Adrenal gland (tissue), 12 donors: ENCODE results near the gene PHC2. TPM values are rescaled to one million over a fixed set of nuclear protein-coding genes. Genes with fewer than 3 reads are reported as not detected.

Source experiments
- DNase-seq, 7 donors: peaks; one replicate each; pipeline ENCODE4 v3.0.0-alpha.2; 2019 to 2020
- H3K27ac ChIP-seq, 5 donors: fragments of 200-600 bp; sonication (generic) in 4 of 5; 1 replicate in 3 of 5; 2 replicates in 2 of 5; pipeline versions ENCODE4 v1.5.1 to v1.8.0; 2016 to 2020; ENCODE audit warnings: mild to moderate bottlenecking in 1 of 5
- H3K27me3 ChIP-seq: fragments of 200-600 bp; 2 replicates; pipeline ENCODE4 v1.8.0; 2021
- H3K36me3 ChIP-seq, 2 donors: fragments of 200-600 bp; replicated peaks in 1 of 2; 1 replicate in 1 of 2; 2 replicates in 1 of 2; pipeline versions ENCODE4 v1.5.1 to v1.8.0; 2018 to 2022
- H3K4me1 ChIP-seq, 2 donors: fragments of 200-600 bp; replicated peaks in 1 of 2; 1 replicate in 1 of 2; 2 replicates in 1 of 2; pipeline versions ENCODE4 v1.5.1 to v1.8.0; 2018 to 2021
- H3K4me3 ChIP-seq, 4 donors: fragments of 200-600 bp; sonication (generic) in 3 of 4; one replicate each; pipeline ENCODE4 v1.5.1; 2016 to 2018
- H3K9me3 ChIP-seq, 3 donors: fragments of 200-600 bp; sonication (generic) in 1 of 3; replicated peaks in 1 of 3; 1 replicate in 2 of 3; 2 replicates in 1 of 3; pipeline versions ENCODE4 v1.5.1 to v1.8.0; 2016 to 2021
- POLR2A ChIP-seq, 2 donors: fragments of 450-650 bp; IDR thresholded peaks; one replicate each; pipeline ENCODE4 v1.6.1; 2017; ENCODE audit warnings: antibody characterized with exemption in 2 of 2, mild to moderate bottlenecking in 2 of 2, moderate library complexity in 1 of 2
- WGBS, 4 donors: extraction: QIAGEN DNeasy Blood & Tissue Kit in 2 of 4; methylation state at CpG; one replicate each; pipeline versions ENCODE4 v1.1.5 to v1.1.7; 2013 to 2017; 5-methylcytosine and 5-hydroxymethylcytosine counted together
- intact Hi-C, 2 donors: fragments of 100-400 bp; cut with DNase I; formaldehyde crosslinking; loops; one replicate each; pipeline versions ENCODE4 v1.14.1 to v1.15.0; 2022 to 2023
- polyA plus RNA-seq, 3 donors: library from polyadenylated mRNA; stranded (reverse); fragments of 200-250 nt in 2 of 3; fragments of 350-450 nt in 1 of 3; fragmentation: Illumina TruSeq in 1 of 3; extraction: RNeasy Lipid Tissue Mini Kit (QIAGEN cat#74804) in 1 of 3; gene quantifications; one replicate each; pipeline ENCODE4 v1.2.3, GENCODE V29; 2013 to 2014
- total RNA-seq, 9 donors: library from RNA; depleted of rRNA in 4 of 9; stranded (reverse); fragments of >200 nt in 4 of 9; fragments of 120-200 nt in 1 of 9; fragmentation: NEBNext Ultra II Directional in 1 of 9; extraction: Animal tissue kit (Norgen Biotek cat#: 25700) in 1 of 9; gene quantifications; one replicate each; pipeline versions ENCODE4 v1.1.0 to v1.2.4, GENCODE V29; 2013 to 2023
- TF ChIP-seq, protein P1 (sequence below), 6 experiments: fragments of 450-650 bp in 4 of 6; fragments of 200-600 bp in 2 of 6; sonication (generic) in 1 of 6; IDR thresholded peaks; 1 replicate in 5 of 6; 2 replicates in 1 of 6; pipeline versions ENCODE4 v1.5.1 to v1.8.0; 2016 to 2021; ENCODE audit warnings: antibody characterized with exemption in 6 of 6, mild to moderate bottlenecking in 2 of 6, moderate library complexity in 1 of 6
- donor health status: healthy with polysubstance abuse.
- donor health status: Bipolar disorder and iron deficiency.
- donor health status: DM: yes; HTN: yes; CAD: no.
- donor health status: DM: no; HTN: no; CAD: no.
- donor health status: DM: no; HTN: no; CAD: no.
- donor health status: DM: yes; HTN: yes; CAD: no.

The PHC2 gene
- total and polyA plus RNA-seq, 12 donors, result 24.9 to 164 (median 112) TPM

- 49 to 57% (median 55%) methylated on average over 4 of the region's 4 CpGs for WGBS, 4 donors
- Histone ChIP-seq H3K36me3 (peaks cover 0 to 41% of the 10 kb centered on the region in 2 donors), H3K4me1 (peaks cover 2% of the 10 kb centered on the region in 2 donors)
These were observed 57.3 kb downstream of the PHC2 start for GRCh38 chr1:33373606-33374005.

DNA sequence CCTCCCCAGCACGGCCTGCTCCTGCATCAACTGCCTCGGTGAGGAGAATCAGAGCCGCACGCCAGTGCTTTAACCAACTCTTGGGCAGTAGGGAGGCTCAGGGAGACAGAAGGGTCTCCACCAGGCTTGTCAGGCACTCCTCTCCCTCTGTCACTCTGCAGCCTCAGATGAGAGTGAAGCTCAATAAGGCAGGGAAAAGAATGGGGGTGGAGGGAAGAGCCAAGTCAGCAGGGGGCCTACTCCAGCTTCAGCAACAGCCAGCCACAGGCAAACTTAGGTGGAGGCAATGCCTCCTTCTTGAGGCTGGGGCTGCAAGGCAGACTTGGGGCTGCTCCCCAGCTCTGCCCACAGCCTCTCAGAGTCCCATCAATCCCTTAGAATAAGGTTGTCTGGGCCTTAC is 58.2 kb downstream of the PHC2 start:
- Histone ChIP-seq H3K36me3 (peaks cover 0 to 47% of the 10 kb centered on the region in 2 donors), H3K27ac (no peak overlapping the region), H3K27me3 (no peaks in the 10 kb centered on the region), H3K4me3 (no peak overlapping the region), H3K4me1 (peaks cover 0 to 5% of the 10 kb centered on the region in 2 donors), H3K9me3 (no peaks in the 10 kb centered on the region)
- 88 to 98% (median 95%) methylated on average over 4 of the region's 4 CpGs for WGBS, 4 donors
- intact Hi-C loops, result loop anchor here in 1 of 2 donors (5.0 kb wide), 2 partner anchors 75 to 95 kb away; no protein-coding TSS in a partner anchor
- no peak for TF ChIP-seq POLR2A (IDR thresholded peaks at IDR 0.05)
- TF ChIP-seq, protein P1, sequence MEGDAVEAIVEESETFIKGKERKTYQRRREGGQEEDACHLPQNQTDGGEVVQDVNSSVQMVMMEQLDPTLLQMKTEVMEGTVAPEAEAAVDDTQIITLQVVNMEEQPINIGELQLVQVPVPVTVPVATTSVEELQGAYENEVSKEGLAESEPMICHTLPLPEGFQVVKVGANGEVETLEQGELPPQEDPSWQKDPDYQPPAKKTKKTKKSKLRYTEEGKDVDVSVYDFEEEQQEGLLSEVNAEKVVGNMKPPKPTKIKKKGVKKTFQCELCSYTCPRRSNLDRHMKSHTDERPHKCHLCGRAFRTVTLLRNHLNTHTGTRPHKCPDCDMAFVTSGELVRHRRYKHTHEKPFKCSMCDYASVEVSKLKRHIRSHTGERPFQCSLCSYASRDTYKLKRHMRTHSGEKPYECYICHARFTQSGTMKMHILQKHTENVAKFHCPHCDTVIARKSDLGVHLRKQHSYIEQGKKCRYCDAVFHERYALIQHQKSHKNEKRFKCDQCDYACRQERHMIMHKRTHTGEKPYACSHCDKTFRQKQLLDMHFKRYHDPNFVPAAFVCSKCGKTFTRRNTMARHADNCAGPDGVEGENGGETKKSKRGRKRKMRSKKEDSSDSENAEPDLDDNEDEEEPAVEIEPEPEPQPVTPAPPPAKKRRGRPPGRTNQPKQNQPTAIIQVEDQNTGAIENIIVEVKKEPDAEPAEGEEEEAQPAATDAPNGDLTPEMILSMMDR (IDR thresholded peaks at IDR 0.05), result no peak
- no peak for DNase-seq

More at GRCh38 chr1:33373606-33374005, 57.3 kb downstream of the PHC2 start:
- H3K27ac ChIP-seq, result peak overlapping the region in 1 of 5 donors; percentile 1
- no peak for DNase-seq
- H3K9me3 ChIP-seq, result no peaks in the 10 kb centered on the region
- no peaks in the 10 kb centered on the region for H3K27me3 ChIP-seq
- no peak overlapping the region for H3K4me3 ChIP-seq
- TF ChIP-seq POLR2A (IDR thresholded peaks at IDR 0.05), result no peak
- TF ChIP-seq, protein P1 (IDR thresholded peaks at IDR 0.05), result no peak
- intact Hi-C loops, result loop anchor here in 1 of 2 donors (5.0 kb wide), 2 partner anchors 74 to 94 kb away; no protein-coding TSS in a partner anchor

- WGBS, 4 donors, result 93 to 98% (median 96%) methylated on average over 5 to 12 of the region's 12 CpGs
- H3K27ac ChIP-seq, result no peak overlapping the region
- DNase-seq, result no peak
- TF ChIP-seq POLR2A (IDR thresholded peaks at IDR 0.05), result no peak
- TF ChIP-seq, protein P1 (IDR thresholded peaks at IDR 0.05), result no peak
- intact Hi-C loops, result loop anchor here in 1 of 2 donors (5.0 kb wide), 2 partner anchors 75 to 95 kb away; no protein-coding TSS in a partner anchor
- no peaks in the 10 kb centered on the region for H3K9me3 ChIP-seq
- peaks cover 0 to 10% of the 10 kb centered on the region in 2 donors for H3K4me1 ChIP-seq
- no peak overlapping the region for H3K4me3 ChIP-seq
- H3K27me3 ChIP-seq, result no peaks in the 10 kb centered on the region
- peaks cover 0 to 50% of the 10 kb centered on the region in 2 donors for H3K36me3 ChIP-seq
These were observed 58.7 kb downstream of the PHC2 start for GRCh38 chr1:33372162-33372561.

- peaks cover 0 to 59% of the 10 kb centered on the region in 2 donors for H3K36me3 ChIP-seq
- H3K27ac ChIP-seq, result no peak overlapping the region
- H3K4me1 ChIP-seq, result peaks cover 0 to 13% of the 10 kb centered on the region in 2 donors
- intact Hi-C loops, result loop anchor here in 1 of 2 donors (5.0 kb wide), 2 partner anchors 76 to 96 kb away; no protein-coding TSS in a partner anchor
- no peak overlapping the region for H3K4me3 ChIP-seq
- no peaks in the 10 kb centered on the region for H3K27me3 ChIP-seq
- WGBS, 4 donors, result 86 to 97% (median 92%) methylated on average over 9 of the region's 9 CpGs
- DNase-seq, result no peak
- H3K9me3 ChIP-seq, result no peaks in the 10 kb centered on the region
- no peak for TF ChIP-seq POLR2A (IDR thresholded peaks at IDR 0.05)
- TF ChIP-seq, protein P1 (IDR thresholded peaks at IDR 0.05), result no peak
These were observed 59.6 kb downstream of the PHC2 start for GRCh38 chr1:33371334-33371733.
